GM21576 (cell line): ENCODE data around the gene PTPRM.

Source experiments
- ATAC-seq: cut with Tn5 transposase; IDR thresholded peaks from one replicate; pipeline ENCODE4 v1.9.1; 2021; ENCODE audit warnings: mild to moderate bottlenecking, moderate library complexity; ENCODE audit not compliant: unreplicated experiment

Gene PTPRM

DNA sequence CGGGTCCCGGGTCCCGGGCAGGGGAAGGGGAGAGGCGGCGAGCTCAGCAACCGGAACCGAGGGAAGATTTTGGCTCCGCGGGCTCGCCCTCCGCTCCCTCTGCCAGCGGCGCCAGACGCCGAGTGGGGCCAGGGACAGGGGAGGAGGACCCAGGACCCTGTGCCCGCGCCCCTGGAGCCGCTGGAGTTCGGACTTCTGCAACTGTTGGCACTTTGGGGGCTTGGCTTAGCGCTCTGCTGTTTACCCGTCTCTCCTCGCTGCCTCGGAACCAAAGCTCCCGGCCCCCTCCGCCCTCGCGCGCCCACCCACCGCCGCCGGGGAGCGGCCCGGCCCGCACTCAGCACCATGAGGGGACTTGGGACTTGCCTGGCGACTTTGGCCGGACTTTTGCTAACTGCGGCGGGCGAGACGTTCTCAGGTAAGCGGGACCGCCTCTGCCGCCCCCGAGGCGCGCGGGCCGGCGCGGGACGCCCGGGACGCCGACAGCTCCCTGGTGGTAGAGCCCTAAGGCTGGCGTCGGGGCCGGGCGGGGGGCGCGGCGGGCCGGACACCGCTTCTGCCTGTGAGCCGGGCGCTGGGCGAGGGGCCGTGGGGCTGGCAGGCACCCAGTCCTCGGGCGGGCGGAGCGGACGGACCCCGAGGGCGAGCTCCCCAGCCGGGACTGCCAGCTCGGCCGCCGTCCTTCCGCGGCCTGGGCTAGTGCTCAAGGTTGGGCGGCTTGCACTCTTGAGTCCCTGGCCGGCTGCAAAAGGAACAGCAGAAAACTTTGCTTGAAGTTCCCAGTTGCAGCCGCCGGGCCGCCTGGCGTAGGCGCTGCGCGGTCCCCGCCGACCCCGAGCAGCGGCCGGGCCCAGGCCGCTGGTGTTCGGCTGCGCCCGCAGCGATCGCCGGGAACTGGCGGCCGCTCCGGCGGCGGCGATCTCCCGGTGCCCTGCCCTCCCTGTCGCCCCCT lies 634 bp downstream of the PTPRM start:
- ATAC-seq, result no peak

DNA sequence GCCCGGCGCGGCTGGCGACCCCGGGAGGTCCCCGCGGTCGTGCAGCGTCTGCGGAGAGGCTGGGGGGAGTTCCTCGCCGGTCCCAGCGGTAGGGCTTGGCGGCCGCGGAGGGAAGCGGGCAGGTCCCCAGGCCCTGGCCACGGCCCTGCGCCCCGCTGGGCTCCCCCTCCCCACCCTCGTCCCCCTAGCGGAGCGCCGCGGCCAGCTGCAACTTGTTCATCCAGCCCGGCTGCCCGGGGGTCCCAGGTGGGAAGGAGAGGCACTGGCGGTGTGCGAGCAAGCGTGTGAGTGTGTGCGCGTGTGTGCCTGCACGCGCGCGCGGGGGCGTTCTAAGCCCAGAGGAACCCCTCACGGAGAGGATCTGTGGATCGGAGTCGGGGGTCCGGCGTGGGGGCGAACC lies 1.3 kb downstream of the PTPRM start:
- no peak for ATAC-seq

DNA sequence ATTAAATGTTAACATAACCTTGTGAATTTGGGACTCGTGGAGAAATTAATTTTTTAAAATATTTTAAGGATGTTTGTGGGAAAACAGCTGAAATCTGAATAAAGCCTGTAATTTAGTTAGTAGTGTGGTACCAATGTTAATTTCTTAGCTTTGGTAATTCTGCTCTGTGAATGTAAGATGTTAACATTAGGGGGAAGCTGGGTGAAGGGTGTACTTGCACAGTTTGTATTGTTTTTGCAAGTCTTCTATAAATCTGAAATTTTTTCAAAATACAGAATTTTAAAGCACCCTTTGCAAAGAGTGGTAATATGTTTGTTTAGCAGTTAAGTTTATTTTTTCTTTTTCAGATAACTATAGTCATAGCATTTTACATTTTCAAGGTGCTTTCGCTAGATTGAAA lies 4.5 kb downstream of the PTPRM start:
- no peak for ATAC-seq

DNA sequence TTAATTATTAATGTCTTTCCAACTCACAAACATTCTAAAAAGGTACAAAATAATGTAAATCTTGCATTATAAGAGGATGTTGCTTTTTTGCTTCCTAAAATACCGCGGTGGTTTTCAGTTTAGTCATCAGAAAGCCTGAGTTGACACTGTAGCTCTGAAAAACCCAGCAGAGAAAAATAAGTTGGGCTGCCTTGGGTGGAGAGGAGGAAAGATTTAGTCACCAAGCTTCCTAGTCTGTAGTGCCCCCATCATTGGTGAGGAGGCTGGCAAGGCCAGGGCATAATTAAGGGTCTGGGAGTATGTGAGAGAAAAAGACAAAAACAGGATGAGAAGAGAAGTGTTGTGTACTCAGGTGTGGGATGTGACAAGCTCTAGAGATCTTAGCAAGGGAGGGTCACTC lies 5.7 kb downstream of the PTPRM start:
- ATAC-seq, result no peak

DNA sequence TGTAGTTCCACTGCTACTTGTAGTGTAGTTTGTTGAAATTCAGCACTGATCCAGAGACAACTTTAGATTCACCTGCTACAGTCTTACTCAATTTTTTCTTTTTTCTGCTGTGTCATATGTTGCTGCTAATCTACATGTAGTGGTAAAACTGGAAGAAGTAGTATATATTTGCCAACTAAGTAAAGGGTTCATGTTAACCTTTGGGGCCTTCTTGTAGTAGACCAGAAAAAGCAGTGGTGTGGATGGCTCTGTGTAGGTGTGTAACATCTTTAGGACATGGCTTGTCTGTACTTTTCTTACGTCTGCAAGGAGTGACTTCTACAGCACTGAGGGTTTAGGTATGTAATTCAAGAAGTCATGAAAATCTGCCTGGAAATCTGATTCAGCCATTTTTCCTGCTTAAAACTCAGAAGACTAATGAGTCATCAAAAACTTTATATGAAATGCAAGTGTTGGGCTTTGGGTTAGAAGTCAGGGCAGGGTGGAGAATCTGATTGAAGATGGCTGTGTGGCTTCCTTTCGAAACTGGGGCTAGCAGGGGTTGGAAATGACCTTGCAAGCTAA lies 8.4 kb downstream of the PTPRM start:
- no peak for ATAC-seq

DNA sequence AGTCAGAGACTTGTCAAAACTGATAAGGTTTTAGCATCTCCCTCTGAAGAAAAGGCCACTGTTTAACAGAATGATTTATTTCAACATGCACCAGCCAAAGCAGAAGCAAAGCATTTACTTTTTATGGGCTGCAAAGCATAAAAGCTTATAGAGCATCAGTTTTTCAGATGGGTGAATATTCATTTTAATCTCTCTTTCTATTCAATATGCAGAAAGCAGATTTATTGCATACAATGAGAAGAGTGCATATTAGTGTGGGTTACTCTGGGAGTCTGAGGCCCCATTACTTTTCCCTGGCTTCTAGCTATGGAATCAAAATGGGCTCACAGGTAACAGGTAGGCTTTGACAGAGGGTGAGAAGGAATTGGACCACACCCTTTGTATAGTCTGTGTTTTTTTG lies 9.0 kb downstream of the PTPRM start:
- no peak for ATAC-seq

DNA sequence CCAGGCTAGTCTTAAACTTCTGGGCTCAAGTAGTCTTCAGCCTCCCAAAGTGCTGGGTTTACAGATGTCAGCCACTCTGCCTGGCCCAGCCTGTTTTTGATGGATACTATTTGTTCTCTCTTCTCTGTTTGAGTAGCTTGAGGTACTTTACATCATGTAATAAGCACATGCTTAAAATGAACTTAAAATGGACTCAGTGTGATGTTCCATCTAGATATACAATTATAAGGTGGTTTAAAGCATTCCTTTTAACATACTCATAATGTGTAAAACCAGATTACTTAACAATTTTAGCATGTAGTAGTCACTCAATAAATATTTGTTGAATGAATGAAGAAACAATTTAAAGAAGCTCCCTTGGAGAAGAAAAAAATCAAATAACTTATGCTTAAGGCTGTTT lies 9.6 kb downstream of the PTPRM start:
- no peak for ATAC-seq

DNA sequence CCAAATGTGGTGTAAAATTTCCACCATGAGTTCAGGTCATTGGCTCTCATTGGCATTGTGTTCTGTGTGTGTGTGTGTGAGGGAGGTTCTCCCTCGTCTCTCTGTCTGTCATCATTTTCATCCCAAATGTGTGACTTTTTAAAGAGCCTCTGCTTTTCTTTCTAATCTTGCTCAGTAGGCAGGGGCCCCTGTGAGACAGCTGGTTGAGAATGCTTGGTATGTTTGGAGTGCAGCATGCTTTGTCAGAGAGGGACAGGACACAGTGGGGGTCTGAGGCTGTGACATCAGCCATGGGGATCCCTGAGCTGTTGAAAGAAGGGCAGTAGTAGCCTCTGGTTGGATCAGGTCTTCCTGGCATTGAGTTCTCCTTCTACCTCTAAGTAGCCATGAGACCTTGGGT lies 10.6 kb downstream of the PTPRM start:
- no peak for ATAC-seq

DNA sequence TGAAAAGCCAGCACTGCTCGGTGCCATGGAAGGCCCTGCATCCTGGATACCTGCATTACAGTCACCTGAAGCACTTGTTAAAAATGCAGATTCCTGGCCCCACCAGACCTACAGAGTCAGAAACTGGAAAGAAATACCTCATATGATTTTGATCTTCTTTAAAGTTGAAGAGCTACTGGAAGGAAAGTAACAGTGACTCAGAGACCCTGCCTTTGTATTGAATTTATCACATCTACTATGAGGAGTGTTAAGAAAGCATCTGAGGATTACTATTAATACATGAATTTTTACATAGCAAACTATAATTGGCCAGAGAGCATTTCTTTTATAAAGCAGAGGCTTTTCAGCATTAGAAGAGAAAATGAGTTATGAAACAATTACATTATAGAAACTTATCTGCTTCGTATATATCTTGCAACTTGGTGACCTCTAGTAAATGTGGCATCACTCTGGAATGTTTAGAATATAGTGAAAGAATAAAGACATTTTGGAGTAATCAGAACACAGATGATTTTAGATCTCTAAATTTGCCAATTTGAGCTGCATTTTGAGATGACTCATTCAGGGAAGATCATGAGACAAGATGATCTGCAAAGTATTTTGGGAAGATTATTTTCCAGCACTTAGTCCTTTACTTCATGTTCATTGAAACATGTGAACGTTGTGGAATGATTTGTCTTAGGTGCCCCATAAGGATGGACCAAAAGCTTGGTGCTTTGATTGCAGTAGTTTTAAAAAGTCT lies 12.2 kb downstream of the PTPRM start:
- ATAC-seq, result no peak

DNA sequence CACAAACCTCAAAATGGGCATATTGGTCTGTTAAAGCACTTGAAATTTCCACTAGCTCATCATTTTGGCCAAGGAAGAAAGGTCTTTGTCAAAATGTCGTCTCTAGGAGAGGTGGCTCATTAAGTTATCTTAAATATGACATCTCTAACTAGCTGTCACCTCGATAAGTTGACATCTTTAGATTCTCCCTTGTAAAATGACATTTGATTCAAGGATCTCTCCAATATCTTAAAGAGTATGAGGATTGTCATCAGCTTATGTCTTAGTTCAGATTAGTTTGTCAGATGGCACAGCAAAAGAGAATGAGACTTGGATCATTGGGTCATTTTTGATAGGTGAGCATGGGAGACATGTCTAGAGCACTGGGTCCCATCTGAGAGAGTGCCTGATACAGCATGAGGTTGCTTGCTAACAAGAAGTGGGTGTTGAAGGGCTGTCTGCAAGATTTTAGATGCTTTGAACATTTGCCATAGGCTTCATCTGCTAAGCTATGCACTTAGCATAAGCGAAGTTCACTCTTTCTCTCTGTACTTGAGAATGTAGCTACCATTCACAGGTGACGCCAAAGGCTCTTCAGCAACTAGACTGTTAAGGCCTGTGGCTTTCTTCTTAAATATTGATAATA lies 12.9 kb downstream of the PTPRM start:
- no peak for ATAC-seq

DNA sequence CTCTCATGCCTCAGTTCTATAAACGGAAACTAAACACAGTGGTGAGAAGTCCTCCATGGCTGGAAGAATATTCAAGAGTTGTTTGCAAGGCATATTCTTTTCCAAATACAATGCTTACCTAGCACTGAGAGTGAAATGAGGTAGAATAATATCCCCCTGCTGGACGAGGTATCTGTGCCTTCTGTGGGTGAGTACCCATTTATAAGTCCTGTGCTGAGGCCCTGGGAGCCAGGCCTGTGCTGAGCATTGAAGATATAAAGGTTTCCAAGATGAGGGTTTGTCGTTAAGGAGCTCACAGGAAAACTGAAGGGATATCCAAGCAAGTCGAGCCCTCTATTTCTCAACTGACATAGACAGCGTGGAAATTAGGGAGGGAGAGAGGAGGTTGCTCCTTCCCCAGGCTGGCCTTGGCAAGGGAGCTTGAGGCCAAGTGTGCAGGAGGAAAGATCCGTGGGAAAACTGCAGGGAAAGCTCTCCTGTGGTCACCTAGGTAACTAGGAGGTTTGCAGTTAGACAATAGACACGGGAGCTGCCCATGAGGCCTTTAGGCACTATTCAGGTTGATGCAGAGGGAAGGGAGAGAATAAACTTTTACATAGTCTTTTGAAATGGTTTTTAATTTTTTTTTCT lies 17.6 kb downstream of the PTPRM start:
- ATAC-seq, result no peak

DNA sequence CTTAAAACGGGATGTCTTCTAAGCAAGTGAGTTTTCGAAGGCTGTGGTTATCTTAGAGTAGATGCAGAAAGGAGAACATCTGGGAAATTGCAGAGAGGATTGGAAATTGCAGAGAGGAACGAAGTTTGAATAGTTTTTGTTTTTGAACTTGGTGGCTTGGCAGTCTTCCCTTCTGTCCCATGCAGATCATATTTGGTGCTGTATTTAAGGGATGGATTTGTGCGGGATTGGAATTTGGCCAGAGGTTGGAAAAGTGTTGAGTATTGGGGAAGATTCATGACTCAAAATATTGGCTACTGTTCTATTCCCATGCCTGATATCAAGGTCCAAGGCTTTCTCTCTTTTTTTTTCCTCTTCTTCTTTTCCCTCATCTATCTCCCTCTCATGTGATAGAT lies 18.2 kb downstream of the PTPRM start:
- ATAC-seq, result no peak

DNA sequence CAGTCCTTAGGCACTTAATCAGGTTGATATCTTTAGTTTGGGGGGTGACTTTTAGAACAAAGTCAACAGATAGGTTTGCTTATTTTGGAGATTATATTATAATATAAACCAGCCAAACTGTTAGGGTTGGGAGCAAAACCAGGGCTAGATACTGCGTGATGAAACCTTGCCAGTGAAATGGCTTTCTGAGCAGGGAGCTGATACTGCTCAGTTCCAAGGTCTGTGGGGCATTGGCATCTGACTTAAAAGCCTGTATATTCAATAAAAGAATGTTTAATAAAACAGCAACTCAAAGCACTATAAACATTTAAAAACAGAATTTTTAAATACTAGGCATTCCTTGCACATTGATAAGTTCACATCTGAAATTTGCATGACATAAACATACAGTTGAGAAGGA lies 19.3 kb downstream of the PTPRM start:
- no peak for ATAC-seq

DNA sequence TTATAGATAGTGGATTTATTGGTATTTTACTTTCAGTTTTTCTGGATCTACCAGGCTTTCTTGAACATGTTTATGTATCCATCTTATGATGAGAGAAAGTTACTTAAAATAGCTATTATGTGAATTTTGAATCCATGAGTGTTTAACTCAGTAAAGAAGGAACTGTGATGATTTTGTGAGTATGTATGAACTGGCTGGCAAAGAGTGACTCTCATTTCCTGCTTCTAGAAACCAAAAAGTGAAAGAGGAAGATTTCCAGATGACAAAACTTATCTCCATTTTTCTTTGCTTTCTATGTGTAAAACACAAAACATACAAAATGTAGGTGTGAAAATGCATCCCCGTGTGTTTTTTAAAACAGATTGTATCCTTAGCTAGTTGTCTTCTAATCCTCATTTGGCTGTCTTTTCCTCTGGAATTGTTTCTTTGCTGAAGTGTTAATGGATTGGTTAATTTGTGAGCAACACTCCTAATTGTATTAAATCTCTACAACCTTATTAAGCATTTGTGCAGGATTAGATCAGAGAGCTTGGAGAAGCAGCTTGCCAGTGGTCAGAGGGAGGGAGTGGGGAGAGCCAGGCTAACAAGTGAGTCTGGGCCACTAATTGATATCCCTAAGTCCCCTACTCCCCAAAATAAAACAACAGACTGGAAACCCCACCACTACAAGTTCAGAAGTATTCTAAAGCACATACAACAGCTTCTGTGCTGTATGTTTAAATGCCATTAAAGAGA lies 23.9 kb downstream of the PTPRM start:
- no peak for ATAC-seq

DNA sequence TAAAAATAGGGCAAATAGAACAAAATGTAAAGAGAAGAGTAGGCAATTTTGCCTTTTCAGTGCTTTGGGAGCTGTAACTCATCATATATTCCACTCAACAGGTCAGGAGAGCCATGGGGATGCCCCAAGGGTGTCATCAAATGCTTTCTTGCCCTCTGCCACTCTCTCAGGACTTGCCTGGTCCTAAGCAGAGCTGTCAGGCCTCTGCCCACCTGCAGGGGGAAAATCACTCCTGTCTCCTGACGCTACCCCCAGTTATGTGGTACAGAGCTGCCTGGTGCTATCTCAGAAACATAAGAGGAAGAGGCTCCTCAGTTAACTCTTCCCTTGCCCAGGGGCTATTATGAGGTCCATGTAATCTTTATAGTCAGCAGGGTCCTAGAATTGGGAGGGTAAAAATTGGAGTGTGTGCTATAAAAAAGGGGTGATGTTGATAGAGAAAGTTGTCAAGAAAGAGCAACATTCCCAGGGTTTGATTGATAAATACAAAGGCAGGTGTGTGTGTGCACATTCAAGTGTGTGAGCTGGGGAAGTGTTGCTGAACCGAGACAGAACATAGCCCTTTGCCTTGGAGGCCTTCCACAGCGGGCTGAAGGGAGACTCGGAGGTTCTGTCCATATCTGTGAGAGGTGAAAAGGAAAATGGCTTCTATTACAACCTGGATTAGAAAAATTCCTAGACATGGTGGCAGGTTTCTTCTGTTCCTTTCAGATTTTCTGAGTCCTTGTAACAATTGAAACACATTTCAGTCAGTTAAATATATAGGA lies 25.4 kb downstream of the PTPRM start:
- no peak for ATAC-seq

DNA sequence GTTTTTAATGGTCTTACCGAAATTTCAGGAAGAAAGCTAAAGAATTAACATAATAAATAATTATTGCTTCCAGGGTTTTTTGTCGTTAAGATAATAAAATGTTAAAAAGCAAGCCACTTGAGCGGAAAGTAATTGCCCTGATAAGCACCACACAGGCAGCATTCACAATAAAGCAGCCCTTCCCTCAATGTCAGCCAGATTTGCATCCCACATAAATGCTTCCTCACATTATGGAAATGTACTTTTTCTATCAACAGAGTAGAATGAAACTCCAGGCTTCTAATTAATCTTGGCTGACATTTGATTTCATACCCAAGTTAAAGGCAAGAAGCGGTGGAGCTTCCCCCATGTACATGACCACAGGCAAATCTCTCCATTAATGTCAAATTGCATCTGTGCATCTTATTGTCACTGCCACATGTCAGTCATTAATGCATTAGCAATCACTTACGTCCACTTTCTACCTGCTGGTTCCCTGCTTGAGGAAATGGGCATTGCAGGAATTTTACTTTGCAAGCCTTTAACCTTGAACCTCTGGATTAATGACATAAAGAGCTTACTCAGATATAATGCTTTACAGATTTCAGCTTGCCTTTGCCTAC lies 26.2 kb downstream of the PTPRM start:
- no peak for ATAC-seq

DNA sequence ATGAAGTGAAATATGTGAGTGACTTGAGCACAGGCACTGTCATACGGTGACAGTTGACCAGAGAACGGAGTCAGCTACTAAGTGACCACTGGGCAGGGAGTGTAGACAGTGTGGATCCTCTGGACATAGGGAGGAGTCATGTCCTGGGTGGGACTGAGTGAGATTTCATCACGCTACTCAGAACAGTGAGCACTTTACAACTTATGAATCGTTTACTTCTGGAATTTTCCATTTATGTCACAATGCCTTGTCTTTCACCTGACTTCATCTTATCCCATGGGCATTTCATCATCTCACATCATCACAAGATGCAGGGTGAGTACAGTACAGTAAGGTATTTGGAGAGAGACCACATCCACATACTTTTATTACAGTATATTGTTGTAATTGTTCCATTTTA lies 29.0 kb downstream of the PTPRM start:
- no peak for ATAC-seq

DNA sequence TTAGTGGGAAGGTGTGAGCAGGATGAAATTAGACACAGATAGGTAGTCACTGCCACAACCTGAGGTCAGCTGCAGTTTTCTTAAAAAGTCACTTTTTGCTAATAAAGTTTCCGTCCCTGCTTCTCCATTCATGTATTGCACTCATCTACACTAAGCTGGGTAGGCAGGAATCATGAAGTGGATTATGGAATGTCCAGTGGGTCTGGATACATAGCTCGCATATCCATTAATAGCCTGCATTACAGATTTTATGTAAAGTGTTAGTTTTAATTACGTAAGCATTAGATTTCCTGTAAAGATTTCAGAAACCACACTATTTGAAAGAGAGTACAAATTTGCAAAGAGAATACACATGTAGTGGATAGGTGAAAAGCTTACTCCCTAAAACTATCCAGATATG lies 30.4 kb downstream of the PTPRM start:
- ATAC-seq, result no peak
